Measurements from ENCODE around the gene ADGRV1.

The ADGRV1 gene

DNA sequence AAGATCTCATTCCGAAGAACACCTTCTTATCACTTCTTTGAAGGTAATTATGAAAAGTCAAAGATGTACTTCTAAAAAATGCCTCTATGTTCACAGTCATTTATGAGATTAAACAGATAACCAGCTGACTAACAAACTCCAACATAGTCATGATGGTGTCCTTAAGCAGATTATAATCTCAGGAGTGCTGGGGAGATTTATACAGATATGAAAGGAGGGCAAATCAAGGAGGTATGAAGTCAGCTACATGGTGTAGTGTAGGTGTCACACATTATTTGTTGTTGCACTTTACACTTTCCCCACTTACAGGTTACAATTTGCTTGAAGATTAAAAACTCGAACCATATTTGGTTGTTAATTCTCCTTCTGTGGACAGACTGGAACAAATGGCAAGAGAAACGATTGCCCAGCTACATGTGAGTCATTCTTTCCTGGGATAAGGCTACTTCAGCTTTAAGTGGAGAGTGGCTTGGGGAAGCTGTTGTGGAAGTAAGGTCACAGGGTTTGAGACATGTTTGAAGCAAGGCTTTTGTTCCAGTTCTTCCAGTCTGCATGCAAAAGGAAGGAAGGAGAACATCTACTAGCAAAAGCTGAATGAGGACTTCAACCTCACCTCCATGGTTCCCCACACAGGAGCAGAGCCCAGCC is 320.1 kb downstream of the ADGRV1 start:
- no peak for DNase-seq

DNA sequence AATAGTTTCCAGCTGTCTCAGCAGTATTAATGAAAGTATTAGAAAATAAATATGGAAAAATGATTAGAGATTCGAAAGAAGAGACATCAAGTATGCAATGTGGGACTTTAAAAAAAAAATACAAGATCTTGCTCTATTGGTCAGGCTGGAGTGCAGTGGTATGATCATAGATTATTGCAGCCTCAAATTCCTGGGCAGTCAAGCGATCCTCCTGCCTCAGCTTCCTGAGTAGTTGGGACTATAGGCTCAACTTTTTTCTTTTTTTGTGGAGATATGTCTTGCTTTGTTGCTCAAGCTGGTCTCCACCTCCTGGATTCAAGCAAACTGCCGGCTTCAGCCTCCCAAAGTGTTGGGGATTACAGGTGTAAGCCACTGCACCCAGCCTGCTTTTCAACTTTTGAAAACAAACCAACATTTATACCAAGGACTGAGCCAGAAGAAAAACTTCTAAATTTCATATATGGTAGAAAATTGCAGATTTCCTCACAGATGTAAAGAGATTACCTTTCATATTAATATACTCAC is 323.1 kb downstream of the ADGRV1 start:
- DNase-seq, result no peak

DNA sequence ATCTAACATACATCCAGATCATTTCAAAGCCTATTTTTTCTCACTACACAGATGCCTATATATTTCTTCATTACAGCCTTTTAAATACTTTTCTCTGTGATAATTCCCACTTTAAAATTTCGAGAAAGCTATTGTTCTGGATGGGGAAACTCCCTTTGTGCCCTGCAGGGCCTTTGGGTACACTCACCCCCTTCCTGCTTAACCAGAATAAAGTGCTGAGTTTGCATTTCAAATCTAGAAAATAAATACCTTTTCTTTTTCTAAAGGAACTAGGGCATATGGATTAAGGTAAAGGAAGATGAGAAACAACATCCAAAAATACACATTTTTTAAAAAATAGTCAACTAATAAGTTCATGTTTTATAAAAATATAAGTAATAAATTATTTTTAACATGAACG is 323.9 kb downstream of the ADGRV1 start:
- no peak for DNase-seq

DNA sequence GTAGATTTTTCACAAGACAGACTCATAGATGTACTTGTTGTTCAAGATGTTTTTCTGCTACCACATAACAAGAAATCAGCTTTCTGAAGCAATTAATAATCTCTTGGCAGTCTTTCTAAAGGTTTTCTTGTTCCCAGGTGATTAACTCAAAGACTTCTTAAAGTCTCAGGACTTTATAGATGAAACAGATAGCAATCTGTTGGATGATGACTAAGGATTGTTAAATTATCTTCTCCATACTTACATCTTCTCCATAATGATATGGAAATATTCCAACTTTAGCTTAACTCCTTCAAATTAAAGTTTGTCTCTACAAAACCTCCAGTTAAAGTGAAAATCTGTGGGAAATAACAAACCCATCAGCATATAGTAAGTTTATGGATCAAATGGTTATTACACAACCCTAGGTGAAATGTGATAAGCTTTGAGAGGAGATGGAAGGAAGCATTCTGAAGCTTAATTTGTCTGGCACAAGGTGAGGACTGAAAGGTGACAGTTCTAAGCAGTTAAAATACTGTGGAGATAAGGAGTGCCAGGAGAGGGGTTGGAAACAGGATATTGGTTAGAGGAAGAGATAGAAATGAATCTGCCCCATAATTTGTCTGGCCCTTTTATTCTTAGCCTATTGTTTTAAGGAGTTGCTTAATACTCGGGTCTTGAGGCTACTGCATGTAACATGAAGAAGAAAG is 326.7 kb downstream of the ADGRV1 start:
- no peak for DNase-seq

DNA sequence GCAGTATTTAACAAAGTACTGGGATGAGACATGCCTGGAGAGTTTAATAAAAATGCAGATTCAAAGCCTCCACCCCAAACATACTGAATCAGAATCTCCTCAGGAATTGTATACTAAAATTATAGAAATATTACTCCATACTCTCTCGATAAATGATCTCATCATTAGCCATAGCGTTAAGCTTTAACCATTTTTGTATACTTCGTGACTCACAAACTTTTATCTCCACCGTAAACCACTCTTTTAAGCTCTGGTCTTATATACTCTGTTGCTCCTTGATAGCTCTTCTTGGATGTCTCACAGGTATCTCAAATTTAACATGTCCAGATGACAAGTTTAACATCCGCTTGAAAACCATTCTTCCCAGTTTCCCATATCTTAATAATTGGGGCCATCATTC is 327.8 kb downstream of the ADGRV1 start:
- no peak for DNase-seq

DNA sequence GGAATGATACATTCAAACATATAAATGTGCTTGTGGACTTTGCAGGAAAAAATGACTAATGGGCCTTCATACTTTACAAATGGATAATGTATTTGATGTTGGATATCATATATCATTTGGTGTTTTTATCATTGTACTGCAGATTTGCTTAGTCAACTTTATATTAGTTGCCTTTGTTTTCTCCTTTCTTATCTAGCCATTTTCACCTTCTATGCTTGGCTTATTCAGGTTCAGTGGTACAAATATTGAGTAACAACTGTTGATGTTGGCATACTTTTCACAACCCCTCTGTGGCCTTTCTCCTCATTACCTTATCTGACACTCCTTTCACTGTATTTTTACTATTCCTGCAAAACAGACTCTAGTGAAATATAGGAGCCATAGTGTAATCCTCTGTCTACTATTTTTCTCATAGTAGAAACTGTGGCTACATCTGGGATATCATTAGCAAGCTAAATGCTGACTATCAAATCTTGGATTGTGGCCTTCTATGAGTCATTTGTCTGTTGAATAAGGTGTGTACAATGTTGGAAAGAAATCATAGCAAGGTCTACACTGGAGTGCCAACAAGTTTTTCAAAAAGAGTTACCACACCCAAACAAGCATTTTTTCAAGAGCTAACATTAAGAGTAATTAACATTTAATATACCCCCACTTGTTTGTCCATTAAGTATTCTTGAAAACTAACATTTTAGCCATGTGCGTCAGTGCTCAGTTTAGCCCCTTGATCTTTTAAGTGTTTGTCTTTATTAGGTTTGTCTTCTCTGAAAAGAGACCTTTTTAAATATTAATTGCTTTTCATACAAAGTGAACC is 330.1 kb downstream of the ADGRV1 start:
- DNase-seq, result no peak

DNA sequence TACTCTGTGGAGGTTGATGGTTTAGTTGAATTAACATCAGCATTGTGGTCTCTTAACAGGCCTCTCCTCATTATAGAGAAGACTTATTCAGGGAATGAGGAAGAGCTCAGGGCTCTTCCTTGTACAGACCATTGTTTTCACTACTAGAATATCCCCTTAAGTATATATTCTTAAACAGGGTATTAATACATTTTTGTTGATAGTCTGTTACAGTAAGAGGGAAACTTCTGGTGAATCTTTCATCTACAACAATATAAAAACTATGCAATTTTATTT is 330.7 kb downstream of the ADGRV1 start:
- no peak for DNase-seq

DNA sequence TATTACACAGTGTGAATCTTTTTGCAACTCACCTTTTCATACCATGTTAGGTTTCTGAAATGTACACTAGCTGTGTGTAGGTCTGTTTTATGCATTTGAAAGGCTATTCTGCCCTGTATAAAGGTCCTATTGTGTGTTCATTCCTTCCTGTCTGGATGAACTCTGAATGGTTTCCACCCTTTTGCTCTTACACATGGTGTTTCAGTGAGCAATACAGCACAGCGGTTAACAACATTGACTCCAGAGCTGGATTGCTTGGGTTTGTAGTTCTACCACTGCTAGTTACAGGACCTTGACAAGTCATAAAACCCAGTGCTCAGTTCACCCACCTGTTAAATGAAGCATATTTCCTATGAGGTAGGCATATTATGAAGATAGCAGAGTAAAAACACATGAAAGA is 331.6 kb downstream of the ADGRV1 start:
- no peak for DNase-seq

DNA sequence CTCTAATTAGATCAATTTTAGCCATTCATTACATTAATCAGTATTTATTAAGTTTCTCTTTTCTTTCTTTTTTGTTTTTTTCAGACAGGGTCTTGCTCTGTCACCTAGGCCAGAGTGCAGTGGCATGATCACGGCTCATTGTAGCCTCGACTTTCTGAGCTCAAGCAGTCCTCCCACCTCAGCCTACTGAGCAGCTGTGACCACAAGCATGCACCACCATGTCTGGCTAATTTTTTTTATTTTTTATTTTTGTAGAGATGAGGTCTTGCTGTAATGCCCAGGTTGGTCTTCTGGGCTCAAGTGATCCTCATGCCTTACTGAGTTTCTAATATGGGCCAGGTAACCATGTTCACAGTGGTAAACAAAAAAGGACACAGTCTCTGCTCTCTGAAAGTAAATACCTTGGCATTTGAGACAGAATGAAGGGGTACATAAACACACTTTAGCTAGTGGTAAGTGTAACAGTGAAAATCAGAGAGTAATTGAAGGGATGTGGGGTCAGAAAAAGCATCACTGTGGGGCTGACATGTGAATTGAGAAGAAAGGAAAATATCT is 336.3 kb downstream of the ADGRV1 start:
- DNase-seq, result no peak

DNA sequence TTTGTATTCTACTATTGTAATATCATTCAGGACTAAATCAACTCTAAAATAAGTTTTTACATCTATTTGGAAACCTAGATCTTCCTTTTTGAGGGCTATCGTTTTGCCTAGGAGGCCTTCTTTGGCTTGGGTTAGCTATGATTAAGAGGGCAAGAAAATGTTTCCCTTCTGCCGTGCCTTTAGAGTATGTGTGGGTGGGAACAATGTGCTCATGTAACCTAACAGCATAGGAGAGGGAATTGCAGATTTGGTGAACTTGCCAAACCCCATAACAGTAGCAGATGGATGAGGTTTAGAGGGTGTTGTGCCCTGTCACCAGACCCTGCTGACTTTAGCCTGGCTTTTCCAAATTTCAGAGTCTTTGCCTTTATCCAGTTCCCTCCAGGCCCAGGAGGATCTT is 339.0 kb downstream of the ADGRV1 start:
- DNase-seq, result no peak

DNA sequence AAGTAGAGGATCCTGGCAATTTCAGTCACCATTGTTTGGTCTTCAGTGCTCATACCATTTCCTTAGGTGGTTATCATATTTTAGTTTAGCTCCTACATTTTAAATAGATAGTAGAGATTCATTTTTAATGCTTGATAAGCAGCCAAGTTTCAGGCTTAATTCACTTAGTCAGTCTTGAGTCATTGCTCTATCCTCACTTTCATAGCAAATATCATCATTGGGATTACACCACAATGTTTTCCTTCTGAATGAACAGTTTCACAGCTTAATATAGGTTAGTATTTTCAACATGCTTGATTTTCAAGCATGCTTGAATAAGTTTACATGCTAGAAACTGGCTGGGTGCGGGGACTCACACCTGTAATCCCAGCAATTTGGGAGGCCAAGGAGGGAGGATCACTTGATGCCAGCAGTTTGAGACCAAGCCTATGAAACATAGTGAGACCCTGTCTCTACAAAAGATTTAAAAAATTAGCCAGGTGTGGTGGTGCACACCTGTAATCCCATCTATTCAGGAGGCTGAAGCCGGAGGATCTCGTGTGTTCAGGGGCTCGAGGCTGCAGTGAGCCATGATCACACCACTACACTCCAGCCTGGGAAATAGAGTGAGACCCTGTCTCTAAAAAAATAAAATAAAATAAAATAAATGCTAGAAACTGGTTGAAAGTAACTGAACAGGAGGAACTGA is 339.9 kb downstream of the ADGRV1 start:
- DNase-seq, result no peak

DNA sequence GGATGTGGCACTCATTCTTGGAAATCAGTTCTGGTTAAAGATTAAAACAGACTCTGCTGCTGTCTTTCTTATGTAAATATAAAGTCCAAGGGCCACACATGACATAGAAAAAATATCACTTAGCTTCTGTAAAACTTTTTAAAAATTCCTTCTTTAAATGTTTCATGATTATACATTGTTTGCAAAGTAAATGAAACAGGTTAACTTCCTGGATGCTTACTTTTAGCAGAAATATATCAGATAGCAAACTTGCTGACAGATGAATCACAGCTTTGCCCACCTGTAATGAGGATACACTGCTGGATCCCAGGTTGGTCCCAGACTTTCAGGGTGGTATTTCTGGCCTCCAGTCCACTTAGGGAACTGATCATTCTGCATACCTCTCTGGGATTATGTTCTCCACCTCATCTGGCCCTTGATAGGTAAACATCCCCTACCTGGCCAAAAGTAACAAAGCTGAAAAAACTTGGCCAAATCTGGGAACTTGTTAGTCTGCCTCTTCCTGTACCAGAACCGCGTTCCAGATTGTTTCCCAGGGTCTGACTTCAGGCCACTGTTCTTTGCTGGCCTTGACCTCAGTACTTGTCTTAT is 340.5 kb downstream of the ADGRV1 start:
- DNase-seq, result no peak

DNA sequence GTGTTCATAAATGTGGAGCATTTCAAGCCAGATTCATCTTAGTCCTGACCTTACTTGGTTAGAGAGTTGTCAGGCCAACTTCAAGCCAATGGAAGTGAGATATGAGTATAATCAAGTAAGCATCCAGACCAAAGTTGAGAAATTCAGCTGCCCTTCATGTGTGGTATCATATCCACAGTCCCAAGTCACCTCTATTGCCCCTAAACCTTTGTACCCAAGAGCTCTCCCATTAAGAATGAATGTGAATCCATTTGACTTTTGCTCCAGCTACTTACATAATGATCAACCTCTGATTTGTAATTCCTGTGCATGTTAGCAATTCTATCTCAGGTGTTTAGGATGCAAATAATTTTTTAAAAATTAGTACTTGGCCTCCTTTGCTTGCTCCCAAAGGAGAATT is 342.7 kb downstream of the ADGRV1 start:
- DNase-seq, result no peak

DNA sequence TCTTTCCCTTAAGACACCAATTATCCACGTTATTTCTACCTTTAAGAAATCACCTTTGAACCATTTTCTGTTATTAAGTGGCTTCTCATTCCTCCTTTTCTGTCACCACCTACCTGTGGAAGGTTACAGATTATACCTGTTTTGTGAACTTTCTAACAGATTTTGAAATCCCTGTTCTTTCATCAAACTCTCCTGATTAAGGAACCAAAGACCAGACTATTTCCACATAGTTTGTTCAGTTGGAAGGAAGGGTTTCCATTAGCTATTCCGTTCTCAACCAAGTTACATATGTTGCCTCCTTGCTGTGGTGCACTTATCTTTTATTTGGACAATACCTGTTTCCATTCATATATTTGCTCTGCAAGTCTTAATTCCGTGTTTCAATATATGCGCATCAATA is 343.6 kb downstream of the ADGRV1 start:
- DNase-seq, result no peak

DNA sequence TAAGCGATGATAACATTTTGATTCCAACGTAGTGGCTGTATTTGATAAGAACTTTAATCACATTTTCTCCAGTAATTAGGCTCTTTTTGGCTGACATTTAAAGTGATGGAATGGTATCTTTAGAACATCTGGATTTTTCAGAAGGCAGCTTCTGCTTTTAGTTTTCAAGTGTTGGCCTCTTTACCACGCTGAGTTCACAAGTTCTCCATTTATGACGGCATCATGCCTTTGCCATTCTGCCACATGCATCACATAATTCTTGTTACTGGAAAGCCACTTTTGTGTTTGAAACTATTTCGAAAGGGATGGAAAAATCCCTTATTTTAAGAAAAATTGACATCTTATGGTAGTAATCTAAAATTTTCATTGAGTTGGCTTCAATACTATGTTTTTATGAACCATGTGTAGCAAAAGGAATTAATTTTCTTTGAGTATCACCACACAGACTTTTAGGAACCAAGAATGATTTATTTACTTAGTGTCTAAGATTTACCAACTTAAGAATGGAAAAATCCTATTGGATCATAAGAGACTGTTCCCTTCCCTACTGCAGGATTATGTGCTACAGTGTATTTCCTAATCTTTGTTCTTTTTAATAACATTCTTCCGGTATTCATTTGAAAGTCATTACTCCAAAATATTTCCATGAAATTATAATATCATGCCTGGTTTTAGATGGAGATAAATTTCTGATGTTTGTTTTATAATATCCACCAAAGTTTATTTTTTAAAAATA is 344.2 kb downstream of the ADGRV1 start:
- DNase-seq, result no peak

DNA sequence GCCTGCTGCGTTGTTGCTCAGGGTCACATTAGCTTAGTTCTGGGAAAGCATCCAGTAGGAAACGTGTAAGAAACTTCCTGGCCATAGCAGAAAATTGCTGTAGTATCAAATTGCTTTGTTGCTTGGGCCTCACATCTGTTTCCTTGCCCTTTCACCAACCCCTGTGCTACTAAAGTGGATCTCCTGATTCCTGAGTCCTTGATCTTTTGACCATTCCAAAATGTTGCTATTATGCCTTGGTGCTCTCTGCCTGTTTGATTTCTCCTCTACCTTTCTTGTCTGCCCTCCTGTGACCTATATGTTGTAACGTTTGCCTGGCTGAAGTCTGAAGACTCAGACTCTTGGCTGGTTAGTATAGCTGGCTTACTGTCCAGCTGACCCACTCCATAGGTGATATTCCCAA is 350.5 kb downstream of the ADGRV1 start:
- no peak for DNase-seq

DNA sequence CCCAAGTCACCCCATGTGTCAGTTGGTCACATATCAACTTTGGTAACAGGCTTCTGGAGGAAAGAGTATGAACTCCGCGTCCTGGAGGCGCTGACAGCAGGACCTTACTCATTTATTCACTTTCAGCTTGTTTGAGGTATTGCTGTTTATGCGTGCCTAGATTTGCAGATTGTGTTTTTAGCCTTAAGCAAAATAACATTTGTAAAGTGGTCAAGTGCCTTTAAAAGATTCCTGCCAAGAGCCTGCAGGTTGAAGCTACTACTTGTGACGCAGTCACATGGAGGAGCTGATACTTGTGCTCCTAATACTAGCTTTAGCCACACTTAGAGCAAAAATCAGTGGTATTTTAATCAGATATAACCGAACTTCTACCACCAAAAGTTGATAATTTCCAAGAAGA is 351.3 kb downstream of the ADGRV1 start:
- DNase-seq, result no peak

DNA sequence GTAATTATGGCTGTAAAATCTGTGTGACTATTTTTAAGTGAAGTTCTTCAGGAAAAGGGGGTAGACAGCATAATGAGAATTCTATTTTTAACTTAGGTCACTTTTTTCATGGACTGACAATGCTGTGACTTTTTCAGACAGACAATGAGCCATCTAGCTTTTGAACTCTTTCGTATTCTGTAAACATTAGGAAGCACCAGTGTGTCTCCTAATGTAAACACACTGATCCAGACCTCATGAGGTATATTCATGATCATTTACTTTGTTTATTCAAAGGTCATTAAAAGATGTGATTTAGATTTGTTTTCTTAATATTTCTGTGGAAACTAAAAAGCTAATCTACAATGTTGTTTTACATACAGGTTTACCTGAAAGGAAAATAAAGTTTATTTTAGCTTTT is 352.6 kb downstream of the ADGRV1 start:
- peak in 1 of 2 experiments; percentile 11 for DNase-seq

DNA sequence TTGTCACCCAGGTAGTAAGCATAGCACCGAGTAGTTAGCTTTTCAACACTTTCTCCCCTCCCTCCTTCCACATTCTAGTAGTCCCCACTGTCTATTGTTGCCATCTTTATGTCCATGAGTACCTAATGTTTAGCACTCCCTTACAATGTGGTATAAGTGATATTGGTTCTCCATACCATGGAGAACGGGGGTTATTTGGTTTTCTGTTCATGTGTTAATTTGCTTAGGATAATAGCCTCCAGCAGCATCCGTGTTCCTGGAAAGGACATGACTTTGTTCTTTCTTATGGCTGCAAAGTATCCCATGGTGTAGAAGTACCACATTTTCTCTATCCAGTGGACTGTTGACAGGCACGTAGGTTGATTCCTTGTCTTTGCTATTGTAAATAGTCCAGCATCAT is 353.9 kb downstream of the ADGRV1 start:
- DNase-seq, result no peak

DNA sequence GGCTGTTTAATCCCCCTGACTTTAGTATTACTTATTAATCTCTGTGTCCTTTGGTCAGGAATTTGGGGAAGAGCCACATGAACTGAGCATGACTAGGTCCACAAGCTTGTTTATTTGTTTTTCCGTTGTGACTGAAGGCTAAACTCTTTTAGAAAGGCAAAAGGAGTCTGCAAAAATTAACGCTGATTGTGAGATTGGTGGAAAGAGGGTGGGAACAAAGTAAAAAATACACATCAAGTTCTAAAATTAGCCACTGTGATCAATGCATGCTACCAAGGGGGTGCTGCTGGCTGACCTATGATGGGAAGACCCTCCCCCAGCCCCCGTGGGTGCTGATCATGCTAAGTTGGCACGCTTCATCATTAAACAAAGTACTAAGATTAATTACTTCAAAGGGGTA is 356.8 kb downstream of the ADGRV1 start:
- DNase-seq, result no peak

DNA sequence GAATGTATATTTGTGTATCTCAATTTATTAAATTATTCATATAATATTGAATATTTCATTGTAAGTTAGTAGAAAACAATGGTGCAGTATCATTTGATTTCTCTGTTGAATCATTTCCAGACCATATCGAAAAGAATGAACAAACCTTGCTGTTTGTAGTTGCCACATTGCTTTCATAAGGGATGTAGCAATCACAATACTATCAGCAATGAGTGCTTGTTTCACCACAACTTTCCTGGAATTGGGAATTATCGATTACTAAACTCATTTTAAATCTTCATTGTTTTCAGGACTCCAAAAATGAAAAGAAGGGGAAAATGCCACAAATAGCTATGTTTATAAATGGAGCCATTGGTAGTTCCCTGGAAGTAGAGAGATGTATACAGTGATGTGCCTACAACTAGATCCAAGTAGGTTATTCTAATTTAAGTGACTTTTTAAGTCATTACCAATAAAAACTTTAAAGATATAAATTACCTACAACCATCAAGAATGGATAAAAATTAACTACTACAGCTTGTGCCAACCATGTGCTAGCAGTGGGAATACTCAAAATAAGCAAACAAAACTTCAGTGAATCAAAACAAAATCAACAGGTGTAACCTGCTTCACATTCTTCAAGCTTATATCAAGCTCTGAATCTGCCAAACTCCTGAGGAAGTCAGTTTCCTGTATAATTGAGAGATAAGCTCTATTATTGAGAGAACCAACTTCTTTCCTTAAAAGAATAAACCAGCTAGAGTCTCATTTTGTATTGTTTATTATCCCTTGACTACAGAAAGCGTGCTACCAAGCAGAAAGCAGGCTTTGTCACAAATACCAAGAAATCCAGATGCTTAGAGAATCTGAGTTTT is 358.6 kb downstream of the ADGRV1 start:
- no peak for DNase-seq

Measured in SHP77 (cell line).